ENCODE results near the gene AFMID. TPM values are rescaled to one million over a fixed set of nuclear protein-coding genes. Genes with fewer than 3 reads are reported as not detected.

Gene AFMID
- total RNA-seq, 1 donor from 2014 or later = 38.6 TPM

DNA sequence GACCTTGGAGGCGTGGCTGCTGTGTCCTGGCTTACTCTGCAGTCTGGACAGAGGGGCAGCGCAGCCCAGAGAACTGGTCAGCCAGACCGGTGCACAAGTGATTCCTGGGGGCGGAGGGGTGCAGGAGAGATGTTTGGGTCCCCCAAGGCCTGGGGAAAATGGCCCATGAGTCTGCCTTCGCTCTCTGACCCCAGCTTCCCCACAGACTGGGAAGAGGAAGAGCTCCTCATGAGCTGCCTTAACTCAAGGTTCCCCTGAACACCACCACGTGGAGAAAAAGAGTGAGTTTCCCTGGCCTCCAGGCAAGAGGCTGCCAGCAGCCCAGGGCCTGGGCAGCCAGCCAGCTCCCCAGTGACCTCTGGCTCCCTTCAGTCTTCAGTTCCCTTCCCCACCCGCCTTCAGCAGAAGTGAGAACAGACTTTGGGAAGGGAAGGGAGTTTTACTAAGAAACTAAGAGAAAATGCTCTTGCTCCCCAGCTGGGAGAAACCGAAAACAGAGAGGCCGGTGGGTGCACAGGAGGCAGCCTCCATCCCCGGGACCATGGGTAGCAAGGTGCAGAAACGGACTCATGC, 42.9 kb upstream of the AFMID start:
- Histone ChIP-seq H3K9me3 (no peaks in the 10 kb centered on the region), H3K27ac (peak overlapping the region; percentile 72), H3K4me3 (peak overlapping the region; percentile 15), H3K36me3 (no peaks in the 10 kb centered on the region), H3K27me3 (ENCODE audit: low read depth) (no peaks in the 10 kb centered on the region), H3K4me1 (peaks cover 64% of the 10 kb centered on the region)
- peak; percentile 89 for DNase-seq
- TF ChIP-seq, protein P1, sequence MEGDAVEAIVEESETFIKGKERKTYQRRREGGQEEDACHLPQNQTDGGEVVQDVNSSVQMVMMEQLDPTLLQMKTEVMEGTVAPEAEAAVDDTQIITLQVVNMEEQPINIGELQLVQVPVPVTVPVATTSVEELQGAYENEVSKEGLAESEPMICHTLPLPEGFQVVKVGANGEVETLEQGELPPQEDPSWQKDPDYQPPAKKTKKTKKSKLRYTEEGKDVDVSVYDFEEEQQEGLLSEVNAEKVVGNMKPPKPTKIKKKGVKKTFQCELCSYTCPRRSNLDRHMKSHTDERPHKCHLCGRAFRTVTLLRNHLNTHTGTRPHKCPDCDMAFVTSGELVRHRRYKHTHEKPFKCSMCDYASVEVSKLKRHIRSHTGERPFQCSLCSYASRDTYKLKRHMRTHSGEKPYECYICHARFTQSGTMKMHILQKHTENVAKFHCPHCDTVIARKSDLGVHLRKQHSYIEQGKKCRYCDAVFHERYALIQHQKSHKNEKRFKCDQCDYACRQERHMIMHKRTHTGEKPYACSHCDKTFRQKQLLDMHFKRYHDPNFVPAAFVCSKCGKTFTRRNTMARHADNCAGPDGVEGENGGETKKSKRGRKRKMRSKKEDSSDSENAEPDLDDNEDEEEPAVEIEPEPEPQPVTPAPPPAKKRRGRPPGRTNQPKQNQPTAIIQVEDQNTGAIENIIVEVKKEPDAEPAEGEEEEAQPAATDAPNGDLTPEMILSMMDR (IDR thresholded peaks at IDR 0.05) = no peak
- peak; percentile 33 to 45 for ATAC-seq
- intact Hi-C loops (cut with DNase I) = no loop called here

DNA sequence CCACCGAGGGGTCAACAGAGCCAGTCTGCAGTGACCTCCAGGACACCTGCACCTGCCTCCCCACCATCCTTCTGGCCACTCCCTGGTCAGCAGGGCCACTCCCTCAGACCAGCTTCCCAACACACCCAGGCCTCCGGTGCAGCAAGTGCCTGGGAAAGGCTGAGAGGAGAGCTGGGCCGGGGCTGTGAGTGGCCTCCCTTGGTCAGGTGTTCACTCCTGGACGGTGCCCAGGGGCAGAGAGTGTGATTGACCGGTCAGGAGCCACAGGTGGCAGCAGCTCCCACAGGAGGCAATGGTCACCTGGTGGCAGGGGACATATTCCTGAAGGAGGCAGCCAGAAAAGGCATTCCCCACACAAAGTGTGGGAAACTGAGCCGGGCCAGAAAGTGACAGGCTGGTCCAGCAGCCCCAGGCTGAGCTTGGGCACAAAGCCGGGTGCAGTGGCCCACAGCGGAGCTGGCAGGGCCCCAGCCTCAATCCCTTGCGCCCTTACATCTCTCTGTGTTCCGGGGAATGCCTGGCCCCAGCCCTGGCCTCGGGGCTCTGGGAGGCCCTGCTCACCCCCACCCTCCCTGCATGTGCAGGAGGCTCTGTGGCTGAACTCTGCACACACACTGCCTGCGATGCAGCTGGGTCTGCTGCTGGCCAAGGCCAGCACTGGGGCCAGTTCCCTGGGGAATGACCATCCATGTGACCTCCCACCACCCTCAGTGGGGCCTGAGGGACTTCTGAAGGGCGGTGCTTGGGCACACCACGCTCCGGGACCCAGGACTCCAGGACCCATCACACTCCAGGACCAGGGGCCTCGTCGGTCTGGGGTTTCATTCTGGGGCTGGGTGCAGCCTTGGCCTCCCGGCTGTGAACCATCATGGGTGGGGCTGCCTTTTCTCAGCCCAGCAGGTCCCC, 42.2 kb upstream of the AFMID start:
- ATAC-seq (peak; percentile 69 to 70), DNase-seq (peak; percentile 92)
- no peaks in the 10 kb centered on the region for H3K36me3 ChIP-seq
- H3K27ac ChIP-seq = peak overlapping the region; percentile 72
- intact Hi-C loops (cut with DNase I) = no loop called here
- TF ChIP-seq, protein P1 (IDR thresholded peaks at IDR 0.05) = no peak
- H3K4me1 ChIP-seq = peaks cover 60% of the 10 kb centered on the region
- peak overlapping the region; percentile 15 for H3K4me3 ChIP-seq
- no peaks in the 10 kb centered on the region for H3K27me3 ChIP-seq (ENCODE audit: low read depth)
- H3K9me3 ChIP-seq = no peaks in the 10 kb centered on the region

DNA sequence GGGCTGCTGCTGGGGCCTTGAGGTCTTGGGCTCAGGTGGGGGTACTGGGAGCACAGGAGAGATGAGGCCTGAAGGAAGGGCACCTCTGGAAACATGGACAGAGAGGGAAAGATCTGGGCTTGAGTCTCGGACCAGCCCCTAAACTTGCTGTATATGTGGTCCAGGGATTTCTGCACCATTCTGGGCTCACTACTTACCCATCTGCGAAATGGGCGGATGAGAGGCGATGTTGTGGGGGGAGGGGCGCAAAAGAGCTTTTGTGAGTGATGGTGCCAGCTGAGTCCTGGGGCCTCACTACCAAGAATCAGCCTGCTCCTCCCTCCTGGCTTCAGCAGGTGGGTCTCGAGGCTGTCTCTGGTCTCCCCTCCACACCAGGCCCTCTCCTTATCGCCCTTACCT, 40.7 kb upstream of the AFMID start:
- H3K36me3 ChIP-seq = no peaks in the 10 kb centered on the region
- H3K27ac ChIP-seq = peak overlapping the region; percentile 11
- intact Hi-C loops (cut with DNase I) = no loop called here
- TF ChIP-seq, protein P1 (IDR thresholded peaks at IDR 0.05) = no peak
- H3K4me1 ChIP-seq = peaks cover 59% of the 10 kb centered on the region
- H3K9me3 ChIP-seq = no peaks in the 10 kb centered on the region
- H3K27me3 ChIP-seq (ENCODE audit: low read depth) = no peaks in the 10 kb centered on the region
- H3K4me3 ChIP-seq = no peak overlapping the region
- ATAC-seq (no peak), DNase-seq (no peak)

DNA sequence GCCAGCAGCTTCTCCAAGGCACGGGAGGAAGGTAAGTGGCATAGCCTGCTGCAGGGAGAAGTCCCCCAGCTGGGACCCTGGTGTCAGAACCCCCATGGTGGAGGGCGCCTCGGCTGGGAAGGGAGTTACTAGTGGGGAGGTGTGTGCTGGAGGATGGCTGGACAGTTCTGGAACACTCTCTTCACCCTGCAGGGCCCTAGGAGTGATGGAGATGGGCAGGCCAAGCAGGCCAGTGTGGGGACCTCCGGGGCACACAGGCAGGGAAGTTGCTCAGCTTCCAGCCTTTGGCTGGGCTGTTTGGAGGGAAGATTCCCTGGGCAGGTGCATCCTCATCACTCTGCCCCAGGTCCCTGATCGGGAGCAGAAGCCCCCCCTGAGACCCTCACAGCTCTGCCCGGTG, 40.3 kb upstream of the AFMID start:
- no peaks in the 10 kb centered on the region for H3K36me3 ChIP-seq
- TF ChIP-seq, protein P1 (IDR thresholded peaks at IDR 0.05) = no peak
- DNase-seq (no peak), ATAC-seq (no peak)
- no peaks in the 10 kb centered on the region for H3K9me3 ChIP-seq
- H3K4me1 ChIP-seq = peaks cover 59% of the 10 kb centered on the region
- peak overlapping the region; percentile 11 for H3K27ac ChIP-seq
- no peak overlapping the region for H3K4me3 ChIP-seq
- intact Hi-C loops (cut with DNase I) = no loop called here
- H3K27me3 ChIP-seq (ENCODE audit: low read depth) = no peaks in the 10 kb centered on the region

DNA sequence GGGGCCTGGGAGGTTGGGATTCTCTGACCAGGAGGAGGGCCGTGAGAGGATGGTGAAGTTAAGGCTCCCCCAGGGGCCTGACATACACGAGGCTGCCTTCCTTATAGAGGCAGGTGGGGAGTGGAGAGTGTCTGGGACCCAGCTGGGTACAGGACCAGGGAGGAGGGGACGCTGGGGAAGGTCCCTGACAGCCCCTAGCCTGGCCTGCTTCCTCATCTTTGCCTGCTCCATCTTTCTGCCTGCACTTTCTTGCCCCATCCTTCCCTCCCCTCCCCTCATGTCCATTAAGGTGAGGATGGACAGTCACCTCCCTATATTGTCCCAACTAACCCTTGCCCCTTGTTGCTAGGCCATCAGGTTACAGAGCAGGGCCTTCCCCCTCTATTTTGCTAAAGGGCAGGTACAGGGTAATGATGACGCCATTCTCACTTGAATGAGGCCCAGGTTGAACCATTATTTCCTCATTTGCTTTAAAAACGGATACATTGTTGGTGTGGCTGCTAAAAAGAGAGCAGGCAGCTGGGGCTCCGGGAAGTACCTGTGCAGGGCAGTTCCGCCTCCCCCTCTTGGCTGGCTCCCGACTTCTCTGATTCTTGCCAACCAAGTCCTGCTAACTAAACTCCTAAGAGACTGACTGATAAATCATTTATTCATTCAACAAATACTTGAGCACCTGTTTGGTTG, 39.7 kb upstream of the AFMID start:
- peak; percentile 15 to 52 for ATAC-seq
- peak; percentile 73 for DNase-seq
- H3K27ac ChIP-seq = peak overlapping the region; percentile 11
- H3K4me1 ChIP-seq = peaks cover 54% of the 10 kb centered on the region
- TF ChIP-seq, protein P1 (IDR thresholded peaks at IDR 0.05) = no peak
- no peaks in the 10 kb centered on the region for H3K27me3 ChIP-seq (ENCODE audit: low read depth)
- no peaks in the 10 kb centered on the region for H3K36me3 ChIP-seq
- intact Hi-C loops (cut with DNase I) = no loop called here
- no peak overlapping the region for H3K4me3 ChIP-seq
- no peaks in the 10 kb centered on the region for H3K9me3 ChIP-seq

All from lower lobe of right lung (tissue), 2 donors.